ENCODE measurements around the gene PDPN. TPM values are rescaled to one million over a fixed set of nuclear protein-coding genes. Genes with fewer than 3 reads are reported as not detected.

Gene PDPN
- total RNA-seq, 1 experiment from 2014 or later, result not detected

GRCh38 chr1:13604176-13604575 is 20.5 kb downstream of the PDPN start:
- ChIA-PET CTCF (no interaction called here), RAD21 (ENCODE audit: low non-redundant PET in 1 of 2, low total read pairs in 2 of 2, uncharacterized antibody in 2 of 2, unreplicated experiment in 2 of 2) (no interaction called here), POLR2A (no interaction called here)
- intact Hi-C loops (cut with micrococcal nuclease), result no loop called here
- no peaks in the 10 kb centered on the region for H4K20me1 ChIP-seq (ENCODE audit: insufficient read depth)
- H2AFZ ChIP-seq (ENCODE audit: low read depth, low read length, poor library complexity, severe bottlenecking), result no peak overlapping the region
- H3K9me3 ChIP-seq (ENCODE audit: control insufficient read depth in 1 of 2, insufficient read depth in 1 of 2, low read depth in 1 of 2, low read length in 2 of 2), result no peaks in the 10 kb centered on the region
- no peaks in the 10 kb centered on the region for H3K4me1 ChIP-seq (ENCODE audit: control insufficient read depth in 1 of 2, insufficient read depth in 2 of 2, low read length in 2 of 2)
- no peak overlapping the region for H3K27ac ChIP-seq (ENCODE audit: low read depth, low read length)
- no peak overlapping the region for H3K9ac ChIP-seq (ENCODE audit: low read length)
- H3K9me2 ChIP-seq (ENCODE audit: insufficient read depth), result no peaks in the 10 kb centered on the region
- TF ChIP-seq REST (IDR thresholded peaks at IDR 0.05; ENCODE audit: low read depth), result no peak
- TF ChIP-seq EZH2phosphoT487 (IDR thresholded peaks at IDR 0.05; ENCODE audit: borderline replicate concordance), result no peak
- no peak for TF ChIP-seq ATF3 (IDR thresholded peaks at IDR 0.05)
- no peak for TF ChIP-seq YY1 (IDR thresholded peaks at IDR 0.05; ENCODE audit: extremely low read depth, insufficient replicate concordance, low read depth, low read length)
- no peak for TF ChIP-seq SRF (IDR thresholded peaks at IDR 0.05; ENCODE audit: low read depth)
- no peak for TF ChIP-seq TCF7L2 (IDR thresholded peaks at IDR 0.05; ENCODE audit: borderline replicate concordance, extremely low read depth, insufficient read depth, insufficient read length)
- TF ChIP-seq CEBPB (IDR thresholded peaks at IDR 0.05; ENCODE audit: low read depth), result no peak
- TF ChIP-seq RAD21 (IDR thresholded peaks at IDR 0.05; ENCODE audit: low read depth), result no peak
- TF ChIP-seq POLR2AphosphoS5 (IDR thresholded peaks at IDR 0.05; ENCODE audit: low read depth, low read length), result no peak
- no peak for TF ChIP-seq SP1 (IDR thresholded peaks at IDR 0.05; ENCODE audit: low read depth)
- TF ChIP-seq FOSL1 (IDR thresholded peaks at IDR 0.05; ENCODE audit: low read depth), result no peak
- H3K4me2 ChIP-seq (ENCODE audit: low read length), result no peak overlapping the region
- no peak for DNase-seq (ENCODE audit: low read depth, low spot score)
- H3K4me3 ChIP-seq (replicated peaks in 1 of 2; ENCODE audit: low read depth in 1 of 2, low read length in 2 of 2), result no peak overlapping the region
- BruUV-seq (replicated peaks), result no TSS peak
- no peaks in the 10 kb centered on the region for H3K79me2 ChIP-seq (ENCODE audit: insufficient read depth, low read length)
- H3K36me3 ChIP-seq (ENCODE audit: control insufficient read depth in 1 of 2, insufficient read depth in 2 of 2, low read length in 2 of 2), result no peaks in the 10 kb centered on the region
- no peak for ATAC-seq
- H3K27me3 ChIP-seq (ENCODE audit: insufficient read depth, low read length), result no peaks in the 10 kb centered on the region

Data from HCT116 (cell line).